HG03520 (cell line): ENCODE results near the gene FAM227B.
A peak's percentile ranks its signal among the peaks of the same experiment; 100 is the strongest.
"Not testable (repeated sequence)": the region's sequence is repeated elsewhere in the genome, so short reads cannot be mapped to it uniquely, and the experiment has no call there.

ENCODE experiments used
- ATAC-seq: cut with Tn5 transposase; IDR thresholded peaks from one replicate; pipeline ENCODE4 v1.9.1; 2021; ENCODE audit warnings: mild to moderate bottlenecking, moderate library complexity; ENCODE audit not compliant: unreplicated experiment

FAM227B gene

GRCh38 chr15:49501586-49501985, 119.0 kb downstream of the FAM227B start:
- ATAC-seq: no peak

DNA sequence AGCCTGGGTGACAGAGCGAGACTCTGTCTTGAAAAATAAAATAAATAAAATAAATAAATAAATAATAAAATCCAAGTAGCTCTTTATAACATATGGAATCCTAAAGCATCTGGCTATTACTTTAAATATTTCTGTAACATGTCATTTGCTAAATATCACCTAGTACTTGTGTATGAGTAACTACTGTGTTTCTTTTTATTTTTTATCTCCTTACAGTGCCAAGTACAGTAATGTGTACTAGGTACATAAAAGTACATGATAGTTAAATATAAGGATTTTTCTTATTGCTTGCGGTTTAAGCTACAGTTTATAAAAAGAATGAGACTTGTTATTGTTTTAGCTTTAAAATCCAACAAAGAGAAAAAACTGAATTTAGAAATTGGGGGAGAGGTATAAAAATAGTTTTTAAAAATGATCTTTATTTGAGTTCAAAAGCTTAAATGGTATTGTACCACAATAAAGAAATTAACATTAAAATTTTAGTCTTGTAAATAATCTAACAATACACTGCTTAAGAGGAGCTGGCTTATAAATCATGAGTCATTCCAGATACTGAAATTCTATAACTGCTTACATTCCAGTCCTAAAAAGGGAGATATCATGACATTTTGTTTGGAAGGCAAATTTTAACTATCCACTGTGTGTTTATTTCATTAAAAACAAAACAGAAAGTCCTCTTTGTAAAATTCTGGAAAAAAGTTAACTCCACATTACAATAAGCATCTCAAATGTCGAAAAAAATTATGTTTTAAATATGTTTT, 124.4 kb downstream of the FAM227B start:
- no peak for ATAC-seq

DNA sequence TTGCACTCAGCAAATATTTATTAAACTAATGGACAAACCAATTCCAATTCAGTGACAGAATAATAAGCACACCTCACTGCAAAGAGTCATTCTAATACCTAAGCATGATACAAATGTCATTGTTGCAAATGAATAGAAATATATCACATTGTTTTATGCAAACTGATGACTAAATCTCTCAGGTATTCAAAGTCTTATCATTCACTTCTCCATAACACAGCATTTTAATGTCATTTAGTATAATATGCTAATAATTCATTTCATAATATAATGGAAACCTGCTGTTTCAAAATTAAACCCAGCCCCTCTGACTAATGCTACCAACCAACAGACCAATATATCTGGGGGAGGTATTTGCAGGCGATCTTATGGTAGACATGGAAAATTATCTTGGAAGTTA, 125.8 kb downstream of the FAM227B start:
- no peak for ATAC-seq

- ATAC-seq: no peak
Observed at GRCh38 chr15:49492830-49493229, 127.8 kb downstream of the FAM227B start.

- no peak for ATAC-seq
Observed at GRCh38 chr15:49492151-49492550, 128.5 kb downstream of the FAM227B start.

GRCh38 chr15:49490966-49491365, 129.7 kb downstream of the FAM227B start:
- no peak for ATAC-seq

GRCh38 chr15:49485401-49485800, 135.2 kb downstream of the FAM227B start:
- not testable (repeated sequence) for ATAC-seq

GRCh38 chr15:49478982-49479381, 141.6 kb downstream of the FAM227B start:
- ATAC-seq: not testable (repeated sequence)

DNA sequence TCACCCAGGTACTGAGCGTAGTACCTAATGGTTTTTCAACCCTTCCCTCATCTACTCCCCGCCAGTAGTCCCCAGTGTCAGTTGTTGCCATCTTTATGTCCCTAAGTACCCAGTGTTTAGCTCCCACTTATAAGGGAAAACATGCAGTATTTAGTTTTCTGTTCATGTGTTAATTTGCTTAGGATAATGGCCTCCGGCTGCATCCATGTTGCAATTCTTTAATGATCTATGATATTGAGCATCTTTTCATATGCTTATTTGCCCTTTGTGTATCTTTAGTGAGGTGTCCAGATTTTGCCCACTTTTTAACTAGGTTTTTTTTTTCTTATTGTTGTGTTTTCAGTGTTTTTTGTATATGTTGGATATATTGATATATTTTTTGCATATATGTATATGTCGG, 142.6 kb downstream of the FAM227B start:
- not testable (repeated sequence) for ATAC-seq

GRCh38 chr15:49473031-49473430, 147.6 kb downstream of the FAM227B start:
- ATAC-seq: no peak

DNA sequence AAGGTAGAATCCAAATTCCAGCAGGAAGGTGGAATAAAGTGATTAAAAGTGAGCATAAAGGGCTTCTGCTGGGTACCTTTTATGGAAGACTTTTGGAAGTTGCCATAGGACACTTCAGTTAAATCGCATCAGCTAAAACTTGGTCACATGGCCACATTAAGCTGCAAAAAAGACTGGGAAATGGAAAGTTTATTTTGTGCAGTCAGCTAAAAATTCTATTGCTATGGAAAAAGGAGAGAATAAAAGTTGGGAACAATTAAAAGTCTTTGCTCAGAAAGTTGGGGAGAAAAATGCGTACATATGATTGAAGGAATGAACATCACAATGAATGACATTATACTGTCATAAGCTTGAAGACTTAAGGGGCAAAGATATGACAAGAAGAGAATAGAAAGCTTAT, 148.3 kb downstream of the FAM227B start:
- no peak for ATAC-seq

DNA sequence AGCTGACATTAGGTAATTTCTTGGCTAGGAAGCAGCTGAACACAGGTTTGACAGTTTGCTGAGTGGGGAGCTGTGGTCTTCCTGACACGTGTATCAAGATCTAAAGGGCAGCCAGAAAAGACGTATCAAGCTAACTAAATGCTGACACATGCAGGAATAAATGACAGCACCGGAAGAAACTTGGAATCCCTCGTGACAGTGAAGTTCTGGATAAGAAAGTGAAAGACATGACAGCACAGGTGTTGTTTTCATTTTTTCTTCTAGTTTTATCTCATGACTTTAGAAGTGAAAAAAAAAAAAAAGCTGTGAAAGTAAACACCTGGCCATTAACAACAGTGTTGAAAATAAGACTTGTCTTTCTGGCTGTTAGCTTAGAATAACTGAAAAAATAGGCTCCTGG, 148.9 kb downstream of the FAM227B start:
- ATAC-seq: peak; percentile 69

DNA sequence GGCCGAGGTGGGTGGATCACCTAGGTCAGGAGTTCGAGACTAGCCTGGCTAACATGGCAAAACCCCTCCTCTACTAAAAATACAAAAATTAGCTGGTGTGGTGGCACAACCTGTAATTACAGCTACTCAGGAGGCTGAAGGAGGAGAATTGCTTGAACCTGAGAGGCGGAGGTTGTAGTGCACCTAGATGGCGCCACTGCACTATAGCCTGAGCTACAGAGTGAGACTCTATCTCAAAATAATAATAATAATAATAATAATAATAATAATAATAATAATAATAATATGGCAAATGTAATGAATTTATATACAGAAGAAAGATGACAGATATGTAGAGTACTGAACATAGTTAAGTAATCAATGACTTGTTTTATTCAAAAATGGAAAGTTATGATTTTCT, 149.4 kb downstream of the FAM227B start:
- not testable (repeated sequence) for ATAC-seq

- no peak for ATAC-seq
Observed at GRCh38 chr15:49468481-49468839, 152.2 kb downstream of the FAM227B start.

- ATAC-seq: no peak
Observed at GRCh38 chr15:49467746-49468480, 152.7 kb downstream of the FAM227B start.

GRCh38 chr15:49466119-49466518, 154.5 kb downstream of the FAM227B start:
- no peak for ATAC-seq

GRCh38 chr15:49464522-49464921, 156.1 kb downstream of the FAM227B start:
- ATAC-seq: no peak

DNA sequence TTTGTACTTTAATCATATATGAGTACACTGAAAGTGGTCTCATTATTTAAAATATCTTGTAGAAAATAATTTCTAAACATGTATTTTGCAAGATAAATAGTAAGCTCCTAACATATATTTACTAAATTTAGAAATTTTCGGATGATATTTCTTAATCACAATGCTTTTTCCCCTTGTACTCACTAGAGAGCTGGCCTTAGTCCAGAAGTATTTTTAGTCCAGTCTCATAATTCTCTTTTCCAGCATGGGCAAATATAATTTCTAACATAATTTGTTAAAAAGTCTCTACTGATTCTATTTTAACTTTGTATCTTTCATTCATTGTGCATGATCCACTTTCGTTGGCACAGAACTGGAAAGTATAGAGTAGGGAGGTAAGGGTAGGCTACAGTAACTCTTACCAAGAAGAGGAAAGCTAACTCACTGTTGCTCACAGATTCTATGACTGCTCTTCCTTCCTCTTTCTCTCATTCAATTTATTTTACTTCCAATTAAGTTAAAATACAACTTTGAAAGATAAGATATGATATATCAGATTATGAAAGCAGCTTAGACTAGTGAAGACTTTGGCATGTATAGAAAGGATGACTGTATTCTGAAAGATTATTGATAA, 158.3 kb downstream of the FAM227B start:
- no peak for ATAC-seq

GRCh38 chr15:49460411-49460941, 160.1 kb downstream of the FAM227B start:
- ATAC-seq: no peak

DNA sequence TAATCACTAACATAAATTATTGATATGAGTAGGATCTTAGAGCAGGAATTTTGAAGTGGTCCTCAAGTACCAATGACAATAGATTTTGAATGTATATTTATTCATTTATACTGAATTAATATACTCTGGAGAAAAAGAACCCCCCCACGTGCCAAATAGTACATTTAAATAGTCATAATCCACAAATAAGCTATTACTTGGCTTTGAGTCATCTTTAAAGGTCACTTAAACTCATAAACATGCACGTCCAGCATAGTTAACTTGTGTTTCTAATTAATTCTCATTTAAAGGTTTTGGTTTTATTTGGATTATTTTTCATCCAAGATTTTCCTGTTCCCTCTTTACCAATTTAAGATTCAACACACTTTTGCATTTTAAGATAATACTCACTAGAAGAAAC, 162.5 kb downstream of the FAM227B start:
- ATAC-seq: no peak

- no peak for ATAC-seq
Observed at GRCh38 chr15:49456166-49456565, 164.5 kb downstream of the FAM227B start.

DNA sequence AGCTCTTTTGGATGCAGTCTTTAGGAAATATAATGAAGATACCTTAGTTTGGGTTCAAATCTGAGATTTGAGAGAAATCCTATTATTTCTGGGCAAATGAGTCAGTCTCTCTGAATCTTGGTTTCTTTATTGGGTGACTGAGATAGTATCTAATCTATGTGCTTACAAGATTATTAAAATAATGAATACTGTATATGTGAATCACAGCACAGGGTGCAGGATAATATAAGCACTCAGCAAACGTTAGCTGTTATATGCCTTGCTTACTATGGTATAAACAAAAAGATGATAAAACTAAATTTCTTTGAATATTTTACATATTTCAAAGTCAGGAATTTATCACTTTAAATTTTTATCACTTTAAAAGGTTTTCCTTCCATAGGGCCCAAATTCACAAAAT, 168.0 kb downstream of the FAM227B start:
- ATAC-seq: no peak
